Coronary artery (tissue), 2 donors: ENCODE results near the gene LTB4R.
A peak's percentile ranks its signal among the peaks of the same experiment; 100 is the strongest.

ENCODE experiments used
- DNase-seq: peaks from one replicate; pipeline ENCODE4 v3.0.0-alpha.2; 2017; ENCODE audit warnings: low spot score
- H3K27ac ChIP-seq, 2 donors: fragments of 200-600 bp; sonication (generic); one replicate each; pipeline ENCODE4 v1.5.1; 2016 to 2019
- H3K4me3 ChIP-seq: fragments of 200-600 bp; sonication (generic); 2 replicates; pipeline ENCODE4 v1.5.1; 2016; ENCODE audit warnings: mild to moderate bottlenecking, moderate library complexity
- CTCF ChIP-seq: fragments of 200-600 bp; sonication (generic); IDR thresholded peaks from one replicate; pipeline ENCODE4 v1.5.1; 2019; ENCODE audit warnings: antibody characterized with exemption

LTB4R gene

GRCh38 chr14:24337144-24337823 is 26.0 kb downstream of the LTB4R start:
- Histone ChIP-seq H3K27ac (no peak overlapping the region), H3K4me3 (no peak overlapping the region)
- TF ChIP-seq CTCF: no peak
- no peak for DNase-seq

GRCh38 chr14:24337824-24338175 is 26.5 kb downstream of the LTB4R start:
- DNase-seq: no peak
- Histone ChIP-seq H3K27ac (no peak overlapping the region), H3K4me3 (no peak overlapping the region)
- no peak for TF ChIP-seq CTCF

GRCh38 chr14:24338843-24339242 is 27.5 kb downstream of the LTB4R start:
- DNase-seq: no peak
- H3K27ac ChIP-seq: no peak overlapping the region
- H3K4me3 ChIP-seq: peak overlapping the region; percentile 59
- TF ChIP-seq CTCF: no peak

GRCh38 chr14:24339284-24340151 is 28.2 kb downstream of the LTB4R start, which contains the start of gene RIPK3:
RIPK3 (minus strand) TSS chr14:24339991; CDS start chr14:24339826, 165 bp downstream.
- DNase-seq: no peak
- peak within 1 kb of the TSS in 1 of 2 donors; percentile 43 for H3K27ac ChIP-seq
- TF ChIP-seq CTCF: no peak

GRCh38 chr14:24340606-24341005 is 29.3 kb downstream of the LTB4R start:
- no peak for DNase-seq
- Histone ChIP-seq H3K27ac (no peak overlapping the region), H3K4me3 (no peak overlapping the region)
- TF ChIP-seq CTCF: no peak

More at GRCh38 chr14:24339284-24340151, 28.2 kb downstream of the LTB4R start, which contains the start of gene RIPK3:
- peak within 1 kb of the TSS; percentile 59 for H3K4me3 ChIP-seq

- no peak overlapping the region for H3K27ac ChIP-seq
- no peak for DNase-seq
- TF ChIP-seq CTCF: no peak
- no peak overlapping the region for H3K4me3 ChIP-seq
Measured at GRCh38 chr14:24342889-24343288, 31.6 kb downstream of the LTB4R start.
